Ishikawa (cell line): ENCODE results near the gene KRTAP19-6.

Source experiments
- CEBPB ChIP-seq: IDR thresholded peaks from 2 replicates; pipeline ENCODE4 v1.6.1; 2012
- CREB1 ChIP-seq: IDR thresholded peaks from 2 replicates; pipeline ENCODE4 v1.6.1; 2012; ENCODE audit warnings: low read depth
- EP300 ChIP-seq: IDR thresholded peaks from 2 replicates; pipeline ENCODE4 v1.6.1; 2012; ENCODE audit warnings: borderline replicate concordance
- FOXM1 ChIP-seq: IDR thresholded peaks from 2 replicates; pipeline ENCODE4 v1.6.1; 2012; ENCODE audit warnings: low read depth, borderline replicate concordance
- MAX ChIP-seq: IDR thresholded peaks from 2 replicates; pipeline ENCODE4 v1.6.1; 2012
- NFIC ChIP-seq: IDR thresholded peaks from 2 replicates; pipeline ENCODE4 v1.6.1; 2012
- RAD21 ChIP-seq: IDR thresholded peaks from 2 replicates; pipeline ENCODE4 v1.6.1; 2012; ENCODE audit warnings: low read depth
- TAF1 ChIP-seq: IDR thresholded peaks from 2 replicates; pipeline ENCODE4 v1.6.1; 2012; ENCODE audit warnings: low read depth, mild to moderate bottlenecking
- YY1 ChIP-seq: IDR thresholded peaks from 2 replicates; pipeline ENCODE4 v1.6.1; 2012; ENCODE audit warnings: low read depth
- ZBTB7A ChIP-seq: IDR thresholded peaks from 2 replicates; pipeline ENCODE4 v1.6.1; 2012; ENCODE audit warnings: low read depth
- TF ChIP-seq, protein P1 (sequence below): IDR thresholded peaks from 2 replicates; pipeline ENCODE4 v1.6.1; 2012; ENCODE audit warnings: low read depth, mild to moderate bottlenecking

- TF ChIP-seq, protein P1, sequence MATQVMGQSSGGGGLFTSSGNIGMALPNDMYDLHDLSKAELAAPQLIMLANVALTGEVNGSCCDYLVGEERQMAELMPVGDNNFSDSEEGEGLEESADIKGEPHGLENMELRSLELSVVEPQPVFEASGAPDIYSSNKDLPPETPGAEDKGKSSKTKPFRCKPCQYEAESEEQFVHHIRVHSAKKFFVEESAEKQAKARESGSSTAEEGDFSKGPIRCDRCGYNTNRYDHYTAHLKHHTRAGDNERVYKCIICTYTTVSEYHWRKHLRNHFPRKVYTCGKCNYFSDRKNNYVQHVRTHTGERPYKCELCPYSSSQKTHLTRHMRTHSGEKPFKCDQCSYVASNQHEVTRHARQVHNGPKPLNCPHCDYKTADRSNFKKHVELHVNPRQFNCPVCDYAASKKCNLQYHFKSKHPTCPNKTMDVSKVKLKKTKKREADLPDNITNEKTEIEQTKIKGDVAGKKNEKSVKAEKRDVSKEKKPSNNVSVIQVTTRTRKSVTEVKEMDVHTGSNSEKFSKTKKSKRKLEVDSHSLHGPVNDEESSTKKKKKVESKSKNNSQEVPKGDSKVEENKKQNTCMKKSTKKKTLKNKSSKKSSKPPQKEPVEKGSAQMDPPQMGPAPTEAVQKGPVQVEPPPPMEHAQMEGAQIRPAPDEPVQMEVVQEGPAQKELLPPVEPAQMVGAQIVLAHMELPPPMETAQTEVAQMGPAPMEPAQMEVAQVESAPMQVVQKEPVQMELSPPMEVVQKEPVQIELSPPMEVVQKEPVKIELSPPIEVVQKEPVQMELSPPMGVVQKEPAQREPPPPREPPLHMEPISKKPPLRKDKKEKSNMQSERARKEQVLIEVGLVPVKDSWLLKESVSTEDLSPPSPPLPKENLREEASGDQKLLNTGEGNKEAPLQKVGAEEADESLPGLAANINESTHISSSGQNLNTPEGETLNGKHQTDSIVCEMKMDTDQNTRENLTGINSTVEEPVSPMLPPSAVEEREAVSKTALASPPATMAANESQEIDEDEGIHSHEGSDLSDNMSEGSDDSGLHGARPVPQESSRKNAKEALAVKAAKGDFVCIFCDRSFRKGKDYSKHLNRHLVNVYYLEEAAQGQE, result no peak
- no peak for TF ChIP-seq MAX
- TF ChIP-seq TAF1, result no peak
- TF ChIP-seq CREB1, result no peak
- no peak for TF ChIP-seq YY1
- TF ChIP-seq EP300, result no peak
- TF ChIP-seq RAD21, result no peak
- no peak for TF ChIP-seq CEBPB
- no peak for TF ChIP-seq NFIC
- no peak for TF ChIP-seq FOXM1
- TF ChIP-seq ZBTB7A, result no peak
Observed at GRCh38 chr21:30590297-30590696, 48.6 kb upstream of the KRTAP19-6 start, which contains the start of gene KRTAP22-2.
